ENCODE data around the gene DCAF11.
A peak's percentile ranks its signal among the peaks of the same experiment; 100 is the strongest.

Gene DCAF11

DNA sequence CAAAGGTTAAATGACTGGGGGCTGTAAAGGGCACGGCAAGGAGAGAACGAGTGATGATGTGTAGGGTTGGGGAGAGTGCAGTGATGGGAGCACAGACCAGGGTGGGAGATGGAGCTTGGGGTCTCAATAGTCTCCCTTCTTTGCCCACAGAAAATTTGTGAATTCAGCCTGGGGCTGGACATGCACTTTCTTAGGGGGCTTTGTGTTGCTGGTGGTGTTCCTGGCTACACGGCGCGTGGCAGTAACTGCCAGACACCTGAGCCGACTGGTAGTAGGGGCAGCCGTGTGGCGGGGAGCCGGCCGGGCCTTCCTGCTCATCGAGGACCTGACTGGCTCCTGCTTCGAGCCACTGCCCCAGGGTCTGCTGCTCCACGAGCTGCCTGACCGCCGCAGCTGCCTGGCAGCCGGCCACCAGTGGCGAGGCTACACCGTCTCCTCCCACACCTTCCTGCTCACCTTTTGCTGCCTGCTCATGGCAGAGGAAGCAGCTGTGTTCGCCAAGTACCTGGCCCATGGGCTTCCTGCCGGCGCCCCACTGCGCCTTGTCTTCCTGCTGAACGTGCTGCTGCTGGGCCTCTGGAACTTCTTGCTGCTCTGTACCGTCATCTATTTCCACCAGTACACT is 17.6 kb downstream of the DCAF11 start:
- H3K4me3 ChIP-seq (ENCODE audit: low read depth, low read length), result no peak overlapping the region
- in situ Hi-C loops (cut with HindIII; ENCODE audit: low sequenced_read_pairs), result no loop called here
- TF ChIP-seq, protein P1, sequence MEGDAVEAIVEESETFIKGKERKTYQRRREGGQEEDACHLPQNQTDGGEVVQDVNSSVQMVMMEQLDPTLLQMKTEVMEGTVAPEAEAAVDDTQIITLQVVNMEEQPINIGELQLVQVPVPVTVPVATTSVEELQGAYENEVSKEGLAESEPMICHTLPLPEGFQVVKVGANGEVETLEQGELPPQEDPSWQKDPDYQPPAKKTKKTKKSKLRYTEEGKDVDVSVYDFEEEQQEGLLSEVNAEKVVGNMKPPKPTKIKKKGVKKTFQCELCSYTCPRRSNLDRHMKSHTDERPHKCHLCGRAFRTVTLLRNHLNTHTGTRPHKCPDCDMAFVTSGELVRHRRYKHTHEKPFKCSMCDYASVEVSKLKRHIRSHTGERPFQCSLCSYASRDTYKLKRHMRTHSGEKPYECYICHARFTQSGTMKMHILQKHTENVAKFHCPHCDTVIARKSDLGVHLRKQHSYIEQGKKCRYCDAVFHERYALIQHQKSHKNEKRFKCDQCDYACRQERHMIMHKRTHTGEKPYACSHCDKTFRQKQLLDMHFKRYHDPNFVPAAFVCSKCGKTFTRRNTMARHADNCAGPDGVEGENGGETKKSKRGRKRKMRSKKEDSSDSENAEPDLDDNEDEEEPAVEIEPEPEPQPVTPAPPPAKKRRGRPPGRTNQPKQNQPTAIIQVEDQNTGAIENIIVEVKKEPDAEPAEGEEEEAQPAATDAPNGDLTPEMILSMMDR (IDR thresholded peaks at IDR 0.05; ENCODE audit: low read depth, low read length, missing control alignments), result no peak
- DNase-seq (ENCODE audit: low read depth), result no peak

DNA sequence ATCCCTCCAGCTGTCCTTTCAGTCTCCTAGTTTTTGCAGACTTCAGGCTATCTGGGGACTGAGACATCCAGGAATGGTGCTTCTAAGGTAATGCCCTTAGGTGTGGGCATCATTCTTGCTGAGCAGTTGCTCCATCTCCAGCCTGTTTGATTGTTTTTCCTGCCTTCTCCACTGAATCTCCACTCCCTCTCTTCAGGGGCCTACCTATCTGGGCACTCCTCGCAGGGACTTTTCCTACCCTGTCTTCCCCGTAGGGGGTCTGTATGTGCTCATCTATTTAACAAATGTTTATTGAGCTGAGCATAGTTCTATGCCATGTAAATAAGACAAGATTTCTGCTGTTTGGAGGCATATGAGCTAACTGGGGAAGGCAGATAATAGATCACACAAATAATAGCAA is 18.4 kb downstream of the DCAF11 start:
- no peak overlapping the region for H3K4me3 ChIP-seq (ENCODE audit: low read depth, low read length)
- DNase-seq (ENCODE audit: low read depth), result no peak
- TF ChIP-seq, protein P1 (IDR thresholded peaks at IDR 0.05; ENCODE audit: low read depth, low read length, missing control alignments), result no peak
- in situ Hi-C loops (cut with HindIII; ENCODE audit: low sequenced_read_pairs), result no loop called here

DNA sequence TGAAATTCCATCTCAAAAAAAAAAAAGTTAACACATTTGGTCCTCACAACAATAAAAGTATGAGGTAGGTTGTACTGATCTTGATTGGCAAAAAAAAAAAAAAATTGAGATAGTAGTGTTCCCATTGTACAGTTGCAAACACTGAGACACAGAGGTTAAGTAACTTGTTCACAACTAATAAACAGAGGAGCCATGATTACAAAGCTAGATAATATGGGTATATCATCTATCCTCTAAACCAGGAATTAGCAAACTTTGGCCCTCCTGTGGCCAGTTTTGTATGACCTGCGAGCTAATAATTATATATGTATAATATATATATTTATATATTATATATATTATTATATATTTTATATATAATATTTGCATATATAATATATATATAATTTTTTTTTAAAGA is 19.2 kb downstream of the DCAF11 start:
- no peak for DNase-seq (ENCODE audit: low read depth)
- no peak overlapping the region for H3K4me3 ChIP-seq (ENCODE audit: low read depth, low read length)
- TF ChIP-seq, protein P1 (IDR thresholded peaks at IDR 0.05; ENCODE audit: low read depth, low read length, missing control alignments), result no peak
- in situ Hi-C loops (cut with HindIII; ENCODE audit: low sequenced_read_pairs), result no loop called here

DNA sequence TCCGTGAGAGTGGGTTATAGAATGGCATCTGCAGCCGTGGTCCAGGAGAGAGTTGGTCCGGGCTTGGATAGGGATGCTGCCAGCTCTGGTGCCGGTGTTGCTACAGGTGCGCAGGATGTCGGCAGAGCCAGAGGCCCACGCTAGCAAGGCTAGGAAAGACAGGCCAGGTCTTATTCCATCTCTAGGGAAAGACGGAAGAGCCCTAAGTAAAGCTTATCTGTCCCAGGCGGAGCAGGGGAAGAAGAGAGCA is 20.9 kb downstream of the DCAF11 start:
- H3K4me3 ChIP-seq (ENCODE audit: low read depth, low read length), result peak overlapping the region; percentile 78
- DNase-seq (ENCODE audit: low read depth), result no peak
- TF ChIP-seq, protein P1 (IDR thresholded peaks at IDR 0.05; ENCODE audit: low read depth, low read length, missing control alignments), result no peak
- in situ Hi-C loops (cut with HindIII; ENCODE audit: low sequenced_read_pairs), result no loop called here

DNA sequence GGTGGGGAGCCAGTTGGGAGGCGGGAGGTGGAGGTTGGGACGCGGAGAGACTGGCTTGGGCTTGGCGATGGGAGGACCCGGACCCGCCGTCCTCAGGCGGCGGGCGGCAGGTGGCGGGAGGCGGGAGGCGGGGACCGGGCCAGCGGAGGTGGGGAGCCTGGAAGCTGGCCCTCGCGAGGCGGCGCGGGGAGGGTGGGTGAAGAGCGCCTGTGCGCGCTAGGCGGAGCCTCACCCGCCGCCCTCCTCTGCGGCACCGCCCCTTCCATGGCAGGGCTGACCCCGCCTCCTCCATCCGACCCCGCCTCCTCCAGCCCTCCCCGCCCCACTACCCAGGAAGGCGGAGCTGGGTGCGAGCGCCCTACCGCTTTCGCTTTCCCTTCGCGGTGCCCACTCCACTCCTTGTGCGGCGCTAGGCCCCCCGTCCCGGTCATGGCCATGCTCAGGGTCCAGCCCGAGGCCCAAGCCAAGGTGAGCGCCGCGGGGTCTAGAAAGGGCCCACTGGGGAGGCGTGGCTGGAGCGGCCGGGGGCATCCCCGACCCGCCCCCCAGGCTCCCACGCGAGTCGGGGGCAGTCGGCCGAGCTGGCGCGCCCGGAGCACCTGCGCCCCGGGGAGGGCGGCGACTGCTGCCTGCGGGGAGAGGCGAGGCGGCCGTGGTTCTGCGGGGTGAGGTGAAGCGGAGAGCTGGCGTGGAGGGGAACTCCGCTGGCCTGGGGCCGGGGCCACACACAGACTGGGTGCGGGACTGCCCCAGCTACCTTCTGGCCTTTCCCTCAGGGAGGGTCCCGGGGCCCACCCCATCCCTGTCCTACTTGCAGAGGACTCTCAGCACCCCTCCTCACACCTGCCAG is 21.5 kb downstream of the DCAF11 start, which contains the start of gene PSME1:
PSME1 (plus strand) TSS at position 361 of the 850 bp plus-strand sequence; CDS start at position 430, 69 bp downstream.
- H3K4me3 ChIP-seq (ENCODE audit: low read depth, low read length), result peak within 1 kb of the TSS; percentile 78
- in situ Hi-C loops (cut with HindIII; ENCODE audit: low sequenced_read_pairs), result no loop called here
- DNase-seq (ENCODE audit: low read depth), result peak; percentile 55
- TF ChIP-seq, protein P1 (IDR thresholded peaks at IDR 0.05; ENCODE audit: low read depth, low read length, missing control alignments), result no peak

DNA sequence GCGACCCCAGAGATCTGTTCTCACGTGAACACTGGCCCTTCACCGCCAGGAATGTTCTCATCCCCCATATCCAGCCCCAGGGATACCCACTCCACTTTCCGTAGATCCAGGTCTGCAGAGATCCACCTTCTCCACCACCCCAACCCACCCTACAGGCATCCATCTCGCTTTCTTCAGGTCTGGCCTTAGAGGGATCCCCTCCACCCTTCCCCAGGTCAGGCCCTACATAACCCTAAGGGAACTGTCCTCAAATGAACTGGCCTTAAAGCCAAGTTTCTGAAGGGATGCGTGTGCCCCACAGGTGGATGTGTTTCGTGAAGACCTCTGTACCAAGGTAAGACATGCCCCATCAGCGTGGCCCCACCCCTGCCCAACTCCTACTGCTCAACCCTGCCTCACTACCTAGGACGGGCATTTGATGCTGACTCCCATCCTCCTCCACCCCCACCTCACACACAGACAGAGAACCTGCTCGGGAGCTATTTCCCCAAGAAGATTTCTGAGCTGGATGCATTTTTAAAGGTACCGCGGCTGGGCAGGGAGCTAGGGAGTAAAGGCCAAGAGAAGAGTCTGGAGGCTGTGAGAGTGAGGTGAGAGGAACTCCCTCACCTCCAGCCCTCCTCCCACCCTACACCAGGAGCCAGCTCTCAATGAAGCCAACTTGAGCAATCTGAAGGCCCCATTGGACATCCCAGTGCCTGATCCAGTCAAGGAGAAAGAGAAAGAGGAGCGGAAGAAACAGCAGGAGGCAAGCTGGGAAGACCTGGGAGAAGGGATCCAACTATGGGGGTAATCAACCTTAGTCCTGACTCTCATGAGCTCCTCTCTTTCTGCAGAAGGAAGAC is 22.3 kb downstream of the DCAF11 start:
- in situ Hi-C loops (cut with HindIII; ENCODE audit: low sequenced_read_pairs), result no loop called here
- H3K4me3 ChIP-seq (ENCODE audit: low read depth, low read length), result peak overlapping the region; percentile 78
- TF ChIP-seq, protein P1 (IDR thresholded peaks at IDR 0.05; ENCODE audit: low read depth, low read length, missing control alignments), result no peak
- no peak for DNase-seq (ENCODE audit: low read depth)
